ENCODE measurements around the gene GKAP1. TPM values are rescaled to one million over a fixed set of nuclear protein-coding genes. Genes with fewer than 3 reads are reported as not detected.
A peak's percentile ranks its signal among the peaks of the same experiment; 100 is the strongest.
"Not testable (repeated sequence)": the region's sequence is repeated elsewhere in the genome, so short reads cannot be mapped to it uniquely, and the experiment has no call there.

Gene GKAP1
- polyA plus RNA-seq, 3 donors from 2014 or later, result 1.2 to 4.9 (median 4.7) TPM

- no peak overlapping the region for H3K27ac Mint-ChIP-seq
- H3K36me3 Mint-ChIP-seq, result no peaks in the 10 kb centered on the region
- no peaks in the 10 kb centered on the region for H3K9me3 Mint-ChIP-seq
- H3K4me1 Mint-ChIP-seq, result peaks cover 1 to 3% of the 10 kb centered on the region in 2 donors
- DNase-seq, result no peak
- H3K27me3 Mint-ChIP-seq (ENCODE audit: low read depth in 3 of 3), result peaks cover 1 to 7% (median 2%) of the 10 kb centered on the region in 3 donors
- no peak overlapping the region for H3K4me3 Mint-ChIP-seq
Measured at GRCh38 chr9:83714329-83714728, 103.2 kb downstream of the GKAP1 start.

DNA sequence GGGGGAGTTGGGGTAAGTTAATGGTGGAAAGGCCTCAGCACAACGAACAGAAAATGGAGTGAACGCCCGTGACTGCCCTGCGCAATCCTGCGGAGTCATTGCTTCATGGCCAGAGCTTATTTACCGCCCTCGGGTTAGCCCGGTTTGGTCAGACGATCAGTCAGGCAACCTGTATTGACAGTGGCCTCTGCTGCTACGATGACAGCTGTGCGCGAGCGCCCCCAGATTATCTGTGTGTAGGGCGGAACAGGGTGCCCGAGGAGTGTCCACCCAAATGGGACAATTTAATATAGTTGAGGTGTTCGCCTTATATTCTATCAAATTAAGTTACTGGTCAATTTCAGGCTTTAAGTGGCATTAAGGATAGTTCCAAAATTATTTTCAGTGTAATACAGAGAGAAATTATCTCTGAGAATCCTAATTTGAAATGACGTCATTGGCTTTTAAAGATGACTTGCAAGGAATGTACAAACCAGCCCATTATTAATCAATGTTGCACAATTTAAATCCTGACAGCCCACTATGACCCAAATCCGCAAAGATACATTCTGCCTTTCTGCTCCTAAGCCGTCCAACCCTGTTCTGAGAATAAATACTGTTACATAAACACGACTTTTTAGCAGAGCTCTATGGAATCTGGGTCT is 108.9 kb downstream of the GKAP1 start:
- H3K9me3 Mint-ChIP-seq, result peaks cover 0 to 4% (median 0%) of the 10 kb centered on the region in 6 donors
- peak overlapping the region; percentile 99 to 100 (median 99) for H3K27ac Mint-ChIP-seq
- H3K36me3 Mint-ChIP-seq, result no peaks in the 10 kb centered on the region
- peak in 2 of 3 donors; percentile 64 to 66 for DNase-seq
- H3K27me3 Mint-ChIP-seq (ENCODE audit: low read depth in 3 of 3), result peaks cover 18 to 25% (median 22%) of the 10 kb centered on the region in 3 donors
- peak overlapping the region; percentile 87 to 98 (median 95) for H3K4me3 Mint-ChIP-seq
- peaks cover 34 to 43% of the 10 kb centered on the region in 2 donors for H3K4me1 Mint-ChIP-seq

DNA sequence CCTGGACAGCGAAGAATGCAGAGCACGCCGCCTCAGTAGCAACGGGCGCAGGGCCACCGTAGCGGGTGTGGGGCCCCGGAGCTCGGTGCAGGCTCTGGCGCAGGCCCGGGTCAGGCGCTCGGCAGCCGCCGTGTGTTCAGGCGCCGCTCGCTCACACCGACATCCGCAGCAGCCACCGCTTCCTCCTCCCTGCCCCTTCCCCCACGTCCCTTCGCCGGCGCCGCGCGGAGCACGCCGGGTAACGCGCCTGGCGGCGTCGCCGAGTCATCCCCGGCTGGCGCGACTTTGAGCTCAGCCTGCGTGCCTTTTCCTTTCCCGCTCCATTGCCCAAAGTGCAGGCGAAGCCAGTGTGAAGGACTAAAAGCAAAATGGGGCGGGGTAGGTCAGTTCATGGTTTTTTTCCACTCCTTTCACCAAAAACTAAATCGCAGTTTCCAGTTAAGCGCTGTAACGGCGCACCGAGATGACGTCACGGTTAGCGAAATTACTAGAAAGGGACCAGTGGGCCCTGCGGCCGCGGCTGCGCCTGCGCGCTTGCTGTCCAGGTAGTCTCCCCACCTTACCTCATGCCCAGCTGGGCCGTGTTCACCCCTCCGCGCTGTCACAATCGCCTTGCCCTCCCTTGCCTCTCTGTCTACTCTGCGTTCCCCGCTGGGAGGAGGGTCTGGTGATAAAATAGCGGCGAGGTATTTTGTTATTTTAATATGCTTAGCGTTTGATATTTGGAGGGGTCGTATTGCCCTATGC is 109.6 kb downstream of the GKAP1 start, which contains the start of gene UBQLN1:
TSS of gene UBQLN1 (minus strand) at position 191 of the 747 bp plus-strand sequence. CDS start 279 bp downstream, outside the sequence.
- peaks cover 36 to 50% of the 10 kb centered on the region in 2 donors for H3K4me1 Mint-ChIP-seq
- no peaks in the 10 kb centered on the region for H3K36me3 Mint-ChIP-seq
- peak within 1 kb of the TSS; percentile 99 to 100 (median 99) for H3K27ac Mint-ChIP-seq
- peak; percentile 95 to 96 (median 96) for DNase-seq
- H3K27me3 Mint-ChIP-seq (ENCODE audit: low read depth in 3 of 3), result peaks cover 18 to 25% (median 22%) of the 10 kb centered on the region in 3 donors
- H3K4me3 Mint-ChIP-seq, result peak within 1 kb of the TSS; percentile 87 to 98 (median 95)
- H3K9me3 Mint-ChIP-seq, result peaks cover 0 to 4% (median 0%) of the 10 kb centered on the region in 6 donors

GRCh38 chr9:83707518-83707767 is 110.1 kb downstream of the GKAP1 start:
- peaks cover 18 to 25% (median 22%) of the 10 kb centered on the region in 3 donors for H3K27me3 Mint-ChIP-seq (ENCODE audit: low read depth in 3 of 3)
- no peak for DNase-seq
- H3K36me3 Mint-ChIP-seq, result no peaks in the 10 kb centered on the region
- peaks cover 0 to 4% (median 0%) of the 10 kb centered on the region in 6 donors for H3K9me3 Mint-ChIP-seq
- H3K4me1 Mint-ChIP-seq, result peaks cover 39 to 55% of the 10 kb centered on the region in 2 donors
- peak overlapping the region; percentile 99 to 100 (median 99) for H3K27ac Mint-ChIP-seq
- peak overlapping the region; percentile 87 to 98 (median 95) for H3K4me3 Mint-ChIP-seq

GRCh38 chr9:83706676-83707517 is 110.7 kb downstream of the GKAP1 start:
- Mint-ChIP-seq H3K4me1 (peaks cover 43 to 60% of the 10 kb centered on the region in 2 donors), H3K36me3 (no peaks in the 10 kb centered on the region), H3K9me3 (peaks cover 0 to 4% (median 0%) of the 10 kb centered on the region in 6 donors), H3K27ac (peak overlapping the region; percentile 93 to 100 (median 99)), H3K4me3 (peak overlapping the region; percentile 87 to 98 (median 95)), H3K27me3 (ENCODE audit: low read depth in 3 of 3) (peaks cover 18 to 25% (median 22%) of the 10 kb centered on the region in 3 donors)
- DNase-seq, result peak; percentile 78 to 80 (median 79)

DNA sequence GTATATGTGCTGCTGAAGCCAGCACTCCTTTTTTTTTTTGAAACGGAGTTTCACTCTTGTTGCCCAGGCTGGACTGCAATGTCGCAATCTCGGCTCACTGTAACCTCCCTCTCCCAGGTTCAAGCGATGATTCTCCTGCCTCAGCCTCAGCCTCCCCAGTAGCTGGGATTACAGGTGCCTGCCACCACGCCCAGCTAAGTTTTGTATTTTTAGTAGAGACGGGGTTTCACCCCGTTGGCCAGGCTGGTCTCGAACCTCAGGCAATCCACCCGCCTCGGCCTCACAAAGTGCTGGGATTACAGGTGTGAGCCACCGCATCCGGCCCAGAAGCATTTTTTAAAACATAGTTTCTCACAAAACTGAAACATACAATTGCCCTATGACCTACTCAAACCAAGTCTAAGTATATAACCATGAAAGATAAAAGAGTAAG is 112.3 kb downstream of the GKAP1 start:
- Mint-ChIP-seq H3K27ac (peak overlapping the region in 4 of 6 donors; percentile 27 to 83 (median 38)), H3K4me1 (peaks cover 57 to 76% of the 10 kb centered on the region in 2 donors), H3K4me3 (peak overlapping the region; percentile 87 to 98 (median 95)), H3K27me3 (ENCODE audit: low read depth in 3 of 3) (peaks cover 18 to 25% (median 22%) of the 10 kb centered on the region in 3 donors)
- H3K36me3 Mint-ChIP-seq, DNase-seq, H3K9me3 Mint-ChIP-seq: not testable (repeated sequence)

- Mint-ChIP-seq H3K4me3 (no peak overlapping the region), H3K36me3 (no peaks in the 10 kb centered on the region), H3K4me1 (peaks cover 68 to 87% of the 10 kb centered on the region in 2 donors), H3K27ac (no peak overlapping the region), H3K9me3 (no peaks in the 10 kb centered on the region), H3K27me3 (ENCODE audit: low read depth in 3 of 3) (peaks cover under 1 to 7% (median 2%) of the 10 kb centered on the region in 3 donors)
- DNase-seq, result no peak
Measured at GRCh38 chr9:83701769-83702168, 115.8 kb downstream of the GKAP1 start.

DNA sequence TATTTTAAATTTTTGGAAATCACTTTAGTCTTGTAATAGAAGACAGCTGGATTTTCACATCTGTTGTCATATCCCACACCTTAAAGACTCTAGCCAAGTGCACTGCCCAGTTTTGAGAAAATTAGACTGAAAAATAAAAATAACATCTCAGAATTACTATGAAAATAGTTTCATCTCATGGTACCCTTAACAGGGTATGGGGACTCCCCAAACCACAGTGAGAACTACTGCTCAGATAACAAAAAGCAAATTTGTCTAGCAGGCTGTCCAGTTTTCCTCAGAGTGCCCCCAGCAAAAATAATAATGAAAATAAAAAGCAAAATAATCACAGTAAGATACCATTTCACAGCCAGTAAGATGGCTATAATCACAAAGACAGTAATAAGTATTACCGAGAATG is 116.3 kb downstream of the GKAP1 start:
- no peak overlapping the region for H3K4me3 Mint-ChIP-seq
- H3K36me3 Mint-ChIP-seq, result no peaks in the 10 kb centered on the region
- H3K27me3 Mint-ChIP-seq (ENCODE audit: low read depth in 3 of 3), result peaks cover 0 to 4% (median 0%) of the 10 kb centered on the region in 3 donors
- H3K9me3 Mint-ChIP-seq, result no peaks in the 10 kb centered on the region
- H3K27ac Mint-ChIP-seq, result no peak overlapping the region
- H3K4me1 Mint-ChIP-seq, result peaks cover 65 to 87% of the 10 kb centered on the region in 2 donors
- no peak for DNase-seq

- no peak for DNase-seq
- peak overlapping the region in 2 of 6 donors; percentile 16 to 23 for H3K27ac Mint-ChIP-seq
Measured at GRCh38 chr9:83699615-83700014, 118.0 kb downstream of the GKAP1 start.

DNA sequence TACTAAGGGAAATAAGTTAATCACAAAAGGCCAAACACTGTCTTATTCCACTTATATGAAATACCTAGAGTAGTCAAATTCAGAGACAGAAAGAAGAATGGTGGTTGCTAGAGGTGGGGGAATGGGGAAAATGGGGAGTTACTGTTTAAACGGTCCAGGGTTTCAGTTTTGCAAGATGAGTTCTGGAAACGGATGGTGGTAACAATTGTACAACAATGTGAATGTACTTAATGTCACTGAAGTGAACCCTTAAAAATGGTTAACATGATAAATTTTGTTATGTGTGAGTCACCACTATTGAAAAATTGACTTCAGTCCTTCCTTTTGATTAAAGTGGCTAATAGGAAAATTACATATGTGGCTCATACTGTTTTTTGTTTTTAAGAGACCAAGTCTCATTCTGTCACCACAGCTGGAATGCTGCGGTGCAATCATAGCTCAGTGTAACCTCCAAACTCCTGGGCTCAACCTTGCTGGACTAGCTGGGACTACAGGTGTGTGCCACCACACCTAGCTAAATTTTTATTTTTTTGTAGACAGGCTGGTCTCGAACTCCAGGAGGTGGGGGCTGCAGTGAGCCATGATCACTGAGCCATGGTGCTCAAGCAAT is 118.5 kb downstream of the GKAP1 start:
- Mint-ChIP-seq H3K9me3 (no peaks in the 10 kb centered on the region), H3K27me3 (ENCODE audit: low read depth in 3 of 3) (no peaks in the 10 kb centered on the region), H3K4me3 (no peak overlapping the region), H3K36me3 (no peaks in the 10 kb centered on the region), H3K4me1 (peaks cover 61 to 88% of the 10 kb centered on the region in 2 donors), H3K27ac (peak overlapping the region in 2 of 6 donors; percentile 12 to 30)
- DNase-seq, result no peak

More at GRCh38 chr9:83699615-83700014, 118.0 kb downstream of the GKAP1 start:
- Mint-ChIP-seq H3K27me3 (ENCODE audit: low read depth in 3 of 3) (no peaks in the 10 kb centered on the region), H3K9me3 (no peaks in the 10 kb centered on the region), H3K36me3 (no peaks in the 10 kb centered on the region), H3K4me1 (peaks cover 57 to 85% of the 10 kb centered on the region in 2 donors), H3K4me3 (peak overlapping the region in 1 of 5 donors; percentile 2)

DNA sequence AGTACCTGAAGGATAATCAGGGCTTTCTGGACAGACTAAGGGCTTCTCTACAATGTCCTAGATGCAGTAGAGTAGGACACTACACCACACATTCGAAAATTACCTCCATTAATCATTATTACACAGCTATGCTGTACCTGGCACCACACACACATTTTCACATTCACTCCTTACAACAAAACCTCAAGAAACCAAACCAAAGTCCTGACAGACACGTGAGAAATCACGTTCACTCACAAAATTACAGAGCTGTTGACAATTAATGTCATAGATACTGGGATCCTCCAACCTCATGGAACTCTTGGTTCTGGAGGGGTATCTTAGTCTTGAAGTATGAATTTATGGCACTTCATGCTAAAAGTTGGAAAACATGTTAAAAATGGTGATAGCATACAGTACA is 126.1 kb downstream of the GKAP1 start:
- Mint-ChIP-seq H3K9me3 (no peaks in the 10 kb centered on the region), H3K27me3 (ENCODE audit: low read depth in 3 of 3) (no peaks in the 10 kb centered on the region), H3K4me3 (peak overlapping the region in 3 of 5 donors; percentile 0 to 17 (median 3)), H3K36me3 (no peaks in the 10 kb centered on the region), H3K4me1 (peaks cover 77 to 96% of the 10 kb centered on the region in 2 donors), H3K27ac (peak overlapping the region in 1 of 6 donors; percentile 4)
- DNase-seq, result no peak

Measured in immature natural killer cell (primary cell).